GM12878 (cell line): ENCODE data around the gene NIBAN1. TPM values are rescaled to one million over a fixed set of nuclear protein-coding genes. Genes with fewer than 3 reads are reported as not detected.

Experiments used
- ATAC-seq: fragments of 200-7000 bp; cut with Tn5 transposase; 3 replicates; pipeline ENCODE4 v1.9.1; 2020; ENCODE audit warnings: mild to moderate bottlenecking, moderate library complexity
- BruUV-seq: library from RNA; stranded (reverse); fragments of 400-500 nt; replicated peaks from 2 replicates; lab custom pipeline; 2021; lab: Mats Ljungman, UMichigan
- CTCF ChIA-PET: fragments of 300-600 bp; sonication (Branson Sonifier 250); formaldehyde crosslinking; extraction: SDS; loops from one replicate; lab custom pipeline; 2021; ENCODE audit warnings: inconsistent platforms; lab: Yijun Ruan, JAX
- POLR2A ChIA-PET: fragments of 350-600 bp; formaldehyde crosslinking; extraction: SDS; loops from one replicate; lab custom pipeline; 2021; ENCODE audit warnings: inconsistent platforms; lab: Charles Lee
- RAD21 ChIA-PET: fragments of 300-600 bp; sonication (Branson Sonifier 250); formaldehyde crosslinking; loops from one replicate; lab custom pipeline; 2023; ENCODE audit warnings: antibody characterized with exemption; ENCODE audit not compliant: unreplicated experiment; lab: Charles Lee
- SMC1A ChIA-PET: fragments of 300-600 bp; sonication (Branson Sonifier 250); formaldehyde crosslinking; loops from one replicate; lab custom pipeline; 2023; ENCODE audit not compliant: unreplicated experiment, uncharacterized antibody; lab: Charles Lee
- DNase-seq: peaks from one replicate; pipeline ENCODE4 v3.0.0-alpha.2; 2011; ENCODE audit warnings: low read depth, low spot score
- FAIRE-seq: peaks from 3 replicates; lab custom pipeline; 2011; peaks lifted over from hg19 to GRCh38; lab: Jason Lieb, UNC
- H2AFZ ChIP-seq: 2 replicates; pipeline ENCODE4 v1.6.0; 2011; ENCODE audit warnings: low read depth, low read length, control low read depth; ENCODE audit not compliant: control insufficient read depth
- H3K27ac ChIP-seq: 2 replicates; pipeline ENCODE4 v1.5.1; 2011; ENCODE audit warnings: control low read depth; ENCODE audit not compliant: control insufficient read depth, insufficient read depth
- H3K27me3 ChIP-seq, 2 experiments: replicated peaks in 1 of 2; 2 replicates each; pipeline versions ENCODE4 v1.6.0 to v1.6.1; 2011; ENCODE audit warnings: low read length in 1 of 2; ENCODE audit not compliant: control insufficient read depth in 2 of 2, insufficient read depth in 2 of 2
- H3K36me3 ChIP-seq, 2 experiments: 2 replicates each; pipeline ENCODE4 v1.5.1; 2011; ENCODE audit warnings: low read length in 1 of 2; ENCODE audit not compliant: control insufficient read depth in 2 of 2, insufficient read depth in 2 of 2
- H3K4me1 ChIP-seq: 2 replicates; pipeline ENCODE4 v1.6.1; 2011; ENCODE audit warnings: mild to moderate bottlenecking, low read length, moderate library complexity, mixed read lengths; ENCODE audit not compliant: control insufficient read depth, insufficient read depth
- H3K4me2 ChIP-seq: 2 replicates; pipeline ENCODE4 v1.6.0; 2011; ENCODE audit warnings: control low read depth; ENCODE audit not compliant: control insufficient read depth, insufficient read depth
- H3K4me3 ChIP-seq: fragments of 200-600 bp; sonication (generic); 2 replicates; pipeline ENCODE4 v1.5.1; 2016
- H3K79me2 ChIP-seq: 2 replicates; pipeline ENCODE4 v1.6.0; 2011; ENCODE audit warnings: low read length; ENCODE audit not compliant: control insufficient read depth, insufficient read depth
- H3K9ac ChIP-seq: 2 replicates; pipeline ENCODE4 v1.8.0; 2011; ENCODE audit warnings: low read length, control low read depth, mixed read lengths; ENCODE audit not compliant: control insufficient read depth, insufficient read depth
- H3K9me3 ChIP-seq: replicated peaks from 3 replicates; pipeline ENCODE4 v1.5.1; 2011; ENCODE audit warnings: mild to moderate bottlenecking, low read length; ENCODE audit not compliant: control insufficient read depth, insufficient read depth
- H4K20me1 ChIP-seq: 2 replicates; pipeline ENCODE4 v1.6.0; 2011; ENCODE audit not compliant: control insufficient read depth, insufficient read depth
- CHD1 ChIP-seq: IDR thresholded peaks from 2 replicates; pipeline ENCODE4 v1.6.1; 2012; ENCODE audit warnings: low read depth, low read length, improper control_type of control experiment
- EED ChIP-seq: sonication (generic); IDR thresholded peaks from 2 replicates; pipeline ENCODE4 v1.6.1; 2016; ENCODE audit warnings: antibody characterized with exemption, low read depth
- GATAD2B ChIP-seq: fragments of 450-650 bp; conservative IDR thresholded peaks from 2 replicates; pipeline ENCODE4 v1.6.1; 2017; ENCODE audit warnings: low read depth, mild to moderate bottlenecking, moderate library complexity
- KLF5 ChIP-seq: fragments of 450-650 bp; IDR thresholded peaks from 2 replicates; pipeline ENCODE4 v1.6.1; 2014; ENCODE audit warnings: mild to moderate bottlenecking; ENCODE audit not compliant: partially characterized antibody
- POLR2A ChIP-seq: IDR thresholded peaks from 2 replicates; pipeline ENCODE4 v1.6.1; 2011; ENCODE audit warnings: low read depth, mild to moderate bottlenecking, low read length
- POLR2AphosphoS5 ChIP-seq: IDR thresholded peaks from 2 replicates; pipeline ENCODE4 v1.6.1; 2011; ENCODE audit warnings: mild to moderate bottlenecking, low read length, inconsistent platforms
- REST ChIP-seq: IDR thresholded peaks from 2 replicates; pipeline ENCODE4 v1.6.1; 2012; ENCODE audit warnings: mild to moderate bottlenecking, low read depth, low read length
- STAT1 ChIP-seq: fragments of 450-650 bp; conservative IDR thresholded peaks from 2 replicates; pipeline ENCODE4 v1.6.1; 2014; ENCODE audit warnings: antibody characterized with exemption, mild to moderate bottlenecking
- TBL1XR1 ChIP-seq: IDR thresholded peaks from 2 replicates; pipeline ENCODE4 v1.6.1; 2012; ENCODE audit warnings: low read depth, low read length, improper control_type of control experiment
- YBX1 ChIP-seq: fragments of 450-650 bp; IDR thresholded peaks from 2 replicates; pipeline ENCODE4 v1.6.1; 2016; ENCODE audit warnings: antibody characterized with exemption
- ZBTB33 ChIP-seq: fragments of 450-650 bp; IDR thresholded peaks from 2 replicates; pipeline ENCODE4 v1.6.1; 2017; ENCODE audit warnings: mild to moderate bottlenecking
- ZNF687 ChIP-seq: fragments of 450-650 bp; IDR thresholded peaks from 2 replicates; pipeline ENCODE4 v1.6.1; 2017; ENCODE audit warnings: mild to moderate bottlenecking, moderate library complexity
- WGBS: methylation state at CpG from one replicate; pipeline ENCODE4 v1.1.6; 2016; ENCODE audit warnings: low lambda C conversion rate; ENCODE audit not compliant: insufficient replicate concordance, insufficient coverage; ENCODE audit errors: missing lambda C conversion rate; 5-methylcytosine and 5-hydroxymethylcytosine counted together
- in situ Hi-C: fragments of 300-500 bp; cut with MboI; formaldehyde crosslinking; loops from 9 replicates; pipeline ENCODE4 v1.14.3; 2018; ENCODE audit warnings: mixed read lengths
- intact Hi-C: fragments of 100-400 bp; cut with micrococcal nuclease; formaldehyde crosslinking; loops from one replicate; pipeline ENCODE4 v1.14.2; 2022; ENCODE audit not compliant: unreplicated experiment
- polyA plus RNA-seq, 11 experiments: library from polyadenylated mRNA; depleted of rRNA in 4 of 11; unstranded in 6 of 11; stranded (reverse) in 5 of 11; fragments of >200 nt; fragmentation: Nextera tagmentation in 4 of 11; fragmentation: Illumina TruSeq in 1 of 11; extraction: Ambion mirVana in 4 of 11; extraction: Trizol in 1 of 11; gene quantifications; 1 replicate in 1 of 11; 2 replicates in 10 of 11; pipeline versions ENCODE4 v1.2.1 to v1.2.3, GENCODE V29; 2011 to 2016; ENCODE audit warnings: inconsistent platforms in 2 of 11, missing spikeins in 2 of 11, low read depth in 1 of 11
- total RNA-seq, 4 experiments: library from RNA; depleted of rRNA in 3 of 4; stranded (reverse); fragments of >200 nt in 3 of 4; fragmentation: Illumina TruSeq in 1 of 4; extraction: Trizol in 1 of 4; gene quantifications; 2 replicates each; pipeline versions ENCODE4 v1.2.1 to v1.2.3, GENCODE V29; 2013 to 2021
- TF ChIP-seq, protein P1 (sequence below): fragments of 450-650 bp; IDR thresholded peaks from 2 replicates; pipeline ENCODE4 v1.6.1; 2016; ENCODE audit warnings: mild to moderate bottlenecking

NIBAN1 gene
- total and polyA plus RNA-seq, 10 of the 15 experiments (the other 5 are each of a cell fraction or from before 2014, with no cell fraction given): 11.2 to 67.8 (median 44.3) TPM

GRCh38 chr1:184941410-184941733, 32.9 kb downstream of the NIBAN1 start:
- Histone ChIP-seq H3K4me1 (peaks cover 19% of the 10 kb centered on the region), H3K79me2 (peaks cover 2% of the 10 kb centered on the region; the same call in 1 of the 2 replicates), H2AFZ (no peak overlapping the region), H4K20me1 (no peaks in the 10 kb centered on the region), H3K36me3 (no peaks in the 10 kb centered on the region), H3K27me3 (no peaks in the 10 kb centered on the region), H3K9ac (no peak overlapping the region), H3K4me3 (no peak overlapping the region), H3K27ac (0 out of 2 replicates have a peak overlapping the region, but pooled peaks have one; percentile 33), H3K9me3 (no peaks in the 10 kb centered on the region; the same call in 2 of the 3 replicates), H3K4me2 (peak overlapping the region; percentile 17; the same call in 1 of the 2 replicates)
- ChIA-PET RAD21 (interaction anchor here (0.7 to 2.0 kb wide), 7 partner anchors 30 to 136 kb away, joined by 3 to 7 read pairs (median 4); partner anchors contain the start of gene NIBAN1), POLR2A (interaction anchor here (0.7 kb wide), 2 partner anchors 192 to 292 kb away, joined by 5 to 6 read pairs; no protein-coding TSS in a partner anchor), SMC1A (interaction anchor here (0.7 to 4.1 kb wide), 8 partner anchors 14 to 1049 kb away, joined by 3 to 29 read pairs (median 4); partner anchors contain the start of gene NIBAN1), CTCF (interaction anchor here (0.7 to 2.2 kb wide), 5 partner anchors 28 to 868 kb away, joined by 3 to 7 read pairs (median 4); no protein-coding TSS in a partner anchor)
- BruUV-seq: no TSS peak
- intact Hi-C loops: no loop called here
- 22% methylated on average over 2 of the region's 2 CpGs for WGBS
- DNase-seq: no peak
- peak; percentile 37 for ATAC-seq
- FAIRE-seq: no peak
- in situ Hi-C loops: no loop called here
- TF ChIP-seq CHD1: no peak
- TF ChIP-seq POLR2A: no peak
- no peak for TF ChIP-seq YBX1
- TF ChIP-seq EED: no peak; the same call in 1 of the 2 replicates
- TF ChIP-seq TBL1XR1: no peak
- no peak for TF ChIP-seq KLF5
- TF ChIP-seq, protein P1, sequence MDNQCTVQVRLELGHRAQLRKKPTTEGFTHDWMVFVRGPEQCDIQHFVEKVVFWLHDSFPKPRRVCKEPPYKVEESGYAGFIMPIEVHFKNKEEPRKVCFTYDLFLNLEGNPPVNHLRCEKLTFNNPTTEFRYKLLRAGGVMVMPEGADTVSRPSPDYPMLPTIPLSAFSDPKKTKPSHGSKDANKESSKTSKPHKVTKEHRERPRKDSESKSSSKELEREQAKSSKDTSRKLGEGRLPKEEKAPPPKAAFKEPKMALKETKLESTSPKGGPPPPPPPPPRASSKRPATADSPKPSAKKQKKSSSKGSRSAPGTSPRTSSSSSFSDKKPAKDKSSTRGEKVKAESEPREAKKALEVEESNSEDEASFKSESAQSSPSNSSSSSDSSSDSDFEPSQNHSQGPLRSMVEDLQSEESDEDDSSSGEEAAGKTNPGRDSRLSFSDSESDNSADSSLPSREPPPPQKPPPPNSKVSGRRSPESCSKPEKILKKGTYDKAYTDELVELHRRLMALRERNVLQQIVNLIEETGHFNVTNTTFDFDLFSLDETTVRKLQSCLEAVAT: no peak
- TF ChIP-seq ZBTB33: no peak
- TF ChIP-seq ZNF687: no peak
- TF ChIP-seq GATAD2B: no peak
- TF ChIP-seq REST: no peak
- TF ChIP-seq STAT1: no peak
- TF ChIP-seq POLR2AphosphoS5: no peak
